OCI-LY3 (cell line): ENCODE results near the gene HOXC6.

ENCODE experiments used
- H2AFZ ChIP-seq: fragments of 200-600, 300-600 bp; shearing (Covaris generic); 2 replicates; pipeline ENCODE4 v1.6.0; 2014; ENCODE audit warnings: antibody characterized with exemption, low read depth, low read length
- H3K27ac ChIP-seq: fragments of 200-600, 300-600 bp; sonication (generic); 2 replicates; pipeline ENCODE4 v1.5.1; 2014; ENCODE audit warnings: mild to moderate bottlenecking, low read length, moderate library complexity, mixed read lengths
- H3K27me3 ChIP-seq: fragments of 200-600, 300-600 bp; sonication (generic); 2 replicates; pipeline ENCODE4 v1.6.1; 2014; ENCODE audit warnings: low read depth, low read length, mixed read lengths
- H3K36me3 ChIP-seq: fragments of 200-600, 300-600 bp; sonication (generic); replicated peaks from 2 replicates; pipeline ENCODE3; 2014; ENCODE audit warnings: low read depth, low read length, mixed read lengths
- H3K4me1 ChIP-seq: fragments of 300-600, 200-600 bp; sonication (generic); 2 replicates; pipeline ENCODE4 v1.6.1; 2014; ENCODE audit warnings: low read length, mixed read lengths
- H3K4me2 ChIP-seq: fragments of 200-600, 300-600 bp; sonication (generic); 2 replicates; pipeline ENCODE4 v1.6.1; 2014; ENCODE audit warnings: low read length, mixed read lengths
- H3K4me3 ChIP-seq: fragments of 300-600, 200-600 bp; sonication (generic); 2 replicates; pipeline ENCODE4 v1.5.1; 2014; ENCODE audit warnings: antibody characterized with exemption, mild to moderate bottlenecking, low read length, moderate library complexity
- H3K79me2 ChIP-seq: fragments of 300-600, 200-600 bp; shearing (Covaris generic); 2 replicates; pipeline ENCODE4 v1.6.1; 2014; ENCODE audit warnings: mild to moderate bottlenecking, low read length, mixed read lengths
- H3K9ac ChIP-seq: fragments of 300-600, 200-600 bp; shearing (Covaris generic); 2 replicates; pipeline ENCODE4 v1.6.0; 2014; ENCODE audit warnings: mild to moderate bottlenecking, low read length, moderate library complexity
- H3K9me3 ChIP-seq: fragments of 200-600, 300-600 bp; shearing (Covaris generic); 2 replicates; pipeline ENCODE4 v1.6.1; 2014; ENCODE audit warnings: low read length, mixed read lengths; ENCODE audit not compliant: insufficient read depth
- H4K20me1 ChIP-seq: fragments of 200-600, 300-600 bp; sonication (generic); 2 replicates; pipeline ENCODE4 v1.6.1; 2016; ENCODE audit warnings: low read length, mixed read lengths; ENCODE audit not compliant: insufficient read depth
- EZH2phosphoT487 ChIP-seq: fragments of 200-600 bp; shearing (Covaris generic); IDR thresholded peaks from 2 replicates; pipeline ENCODE4 v1.6.1; 2018; ENCODE audit warnings: antibody characterized with exemption, mixed run types, low read depth
- TF ChIP-seq, protein P1 (sequence below): fragments of 200-600, 300-600 bp; sonication (generic); IDR thresholded peaks from 2 replicates; pipeline ENCODE4 v1.5.1; 2014; ENCODE audit warnings: antibody characterized with exemption, low read length, low read depth

HOXC6 gene

DNA sequence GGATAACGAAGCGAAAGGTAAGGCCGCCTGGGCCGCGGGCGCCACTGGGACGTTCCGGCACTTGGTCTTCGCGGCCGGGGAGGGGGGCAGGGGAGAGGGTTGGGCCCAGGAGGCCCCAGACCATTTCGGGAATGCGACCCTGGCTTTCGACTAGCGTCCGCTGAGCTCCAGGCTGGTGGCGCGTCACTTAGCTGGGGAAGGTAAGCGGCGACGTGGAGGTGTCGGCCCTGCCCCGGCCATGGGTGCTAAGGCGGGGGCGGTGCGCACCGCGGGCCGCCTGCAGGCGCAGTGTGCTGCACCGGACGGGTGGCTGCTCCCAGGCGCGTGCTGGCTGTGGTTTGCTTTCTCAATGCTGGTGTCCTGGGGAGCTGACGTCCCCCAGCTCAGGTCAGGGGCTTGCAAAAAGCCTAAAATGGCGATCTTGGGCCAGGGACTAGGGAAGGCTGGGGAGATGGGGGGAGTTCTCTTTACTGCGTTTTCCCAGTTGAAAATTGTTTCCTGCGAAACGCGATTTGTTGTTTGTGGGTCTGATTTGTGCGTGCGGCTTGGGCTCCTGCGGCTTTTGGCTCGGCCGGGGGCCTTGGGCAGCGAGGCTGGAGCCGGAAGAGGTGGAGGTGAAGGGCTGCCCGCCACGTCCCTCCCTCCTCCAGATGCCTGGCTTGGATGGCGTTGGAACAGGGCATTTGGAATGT is 42.1 kb upstream of the HOXC6 start:
- peaks cover 61% of the 10 kb centered on the region for H3K4me1 ChIP-seq
- TF ChIP-seq EZH2phosphoT487: no peak
- TF ChIP-seq, protein P1, sequence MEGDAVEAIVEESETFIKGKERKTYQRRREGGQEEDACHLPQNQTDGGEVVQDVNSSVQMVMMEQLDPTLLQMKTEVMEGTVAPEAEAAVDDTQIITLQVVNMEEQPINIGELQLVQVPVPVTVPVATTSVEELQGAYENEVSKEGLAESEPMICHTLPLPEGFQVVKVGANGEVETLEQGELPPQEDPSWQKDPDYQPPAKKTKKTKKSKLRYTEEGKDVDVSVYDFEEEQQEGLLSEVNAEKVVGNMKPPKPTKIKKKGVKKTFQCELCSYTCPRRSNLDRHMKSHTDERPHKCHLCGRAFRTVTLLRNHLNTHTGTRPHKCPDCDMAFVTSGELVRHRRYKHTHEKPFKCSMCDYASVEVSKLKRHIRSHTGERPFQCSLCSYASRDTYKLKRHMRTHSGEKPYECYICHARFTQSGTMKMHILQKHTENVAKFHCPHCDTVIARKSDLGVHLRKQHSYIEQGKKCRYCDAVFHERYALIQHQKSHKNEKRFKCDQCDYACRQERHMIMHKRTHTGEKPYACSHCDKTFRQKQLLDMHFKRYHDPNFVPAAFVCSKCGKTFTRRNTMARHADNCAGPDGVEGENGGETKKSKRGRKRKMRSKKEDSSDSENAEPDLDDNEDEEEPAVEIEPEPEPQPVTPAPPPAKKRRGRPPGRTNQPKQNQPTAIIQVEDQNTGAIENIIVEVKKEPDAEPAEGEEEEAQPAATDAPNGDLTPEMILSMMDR: no peak
- no peak overlapping the region for H2AFZ ChIP-seq
- H4K20me1 ChIP-seq: no peaks in the 10 kb centered on the region
- no peak overlapping the region for H3K27ac ChIP-seq
- H3K79me2 ChIP-seq: no peaks in the 10 kb centered on the region
- no peak overlapping the region for H3K4me2 ChIP-seq
- no peak overlapping the region for H3K4me3 ChIP-seq
- no peaks in the 10 kb centered on the region for H3K36me3 ChIP-seq
- no peaks in the 10 kb centered on the region for H3K9me3 ChIP-seq
- H3K9ac ChIP-seq: no peak overlapping the region
- H3K27me3 ChIP-seq: 0 out of 2 replicates have a peak, but pooled peaks cover 7% of the 10 kb centered on the region

DNA sequence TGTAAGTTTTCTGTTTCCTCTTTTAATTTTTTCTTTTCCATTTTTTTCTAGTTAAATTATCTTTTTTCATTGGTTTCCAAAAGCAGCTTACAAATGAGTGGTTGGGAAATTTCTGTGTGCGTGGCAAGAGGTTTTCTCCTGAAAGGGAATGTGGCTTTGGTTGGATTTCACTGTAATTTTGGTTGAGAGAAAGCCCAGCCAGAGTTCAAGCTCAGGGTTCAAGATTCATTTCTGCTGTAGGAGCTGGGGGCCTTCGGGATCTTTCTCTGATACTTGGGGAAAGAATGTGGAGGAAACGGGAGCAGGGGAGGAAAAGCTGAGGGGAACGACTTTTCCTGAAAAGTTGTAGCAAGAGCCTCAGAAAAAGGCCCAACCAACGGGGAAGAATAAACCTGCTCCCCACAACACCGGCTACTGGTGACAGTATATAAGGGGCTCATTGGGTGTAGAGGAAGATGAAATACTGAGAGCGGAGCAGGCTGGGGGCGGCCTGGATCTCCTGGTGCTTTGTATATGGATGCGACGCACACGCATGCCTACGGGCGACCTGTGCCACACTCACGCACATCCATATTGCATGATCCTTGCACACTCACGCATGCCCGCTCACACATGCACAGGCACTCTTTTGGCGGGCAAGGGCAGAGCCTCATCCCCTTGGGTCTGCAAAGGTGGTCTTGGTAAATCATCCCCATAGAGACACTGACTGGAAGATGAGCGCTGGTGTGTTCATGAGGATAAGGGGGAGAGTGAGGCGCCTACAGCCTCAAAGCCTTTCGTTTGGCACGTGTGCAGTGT is 41.4 kb upstream of the HOXC6 start:
- Histone ChIP-seq H3K9ac (no peak overlapping the region), H3K27me3 (0 out of 2 replicates have a peak, but pooled peaks cover 8% of the 10 kb centered on the region), H3K4me1 (peaks cover 61% of the 10 kb centered on the region), H2AFZ (no peak overlapping the region), H3K27ac (no peak overlapping the region), H3K9me3 (no peaks in the 10 kb centered on the region), H3K36me3 (no peaks in the 10 kb centered on the region), H3K4me3 (no peak overlapping the region), H3K4me2 (no peak overlapping the region), H3K79me2 (no peaks in the 10 kb centered on the region), H4K20me1 (no peaks in the 10 kb centered on the region)
- no peak for TF ChIP-seq EZH2phosphoT487
- TF ChIP-seq, protein P1: no peak

DNA sequence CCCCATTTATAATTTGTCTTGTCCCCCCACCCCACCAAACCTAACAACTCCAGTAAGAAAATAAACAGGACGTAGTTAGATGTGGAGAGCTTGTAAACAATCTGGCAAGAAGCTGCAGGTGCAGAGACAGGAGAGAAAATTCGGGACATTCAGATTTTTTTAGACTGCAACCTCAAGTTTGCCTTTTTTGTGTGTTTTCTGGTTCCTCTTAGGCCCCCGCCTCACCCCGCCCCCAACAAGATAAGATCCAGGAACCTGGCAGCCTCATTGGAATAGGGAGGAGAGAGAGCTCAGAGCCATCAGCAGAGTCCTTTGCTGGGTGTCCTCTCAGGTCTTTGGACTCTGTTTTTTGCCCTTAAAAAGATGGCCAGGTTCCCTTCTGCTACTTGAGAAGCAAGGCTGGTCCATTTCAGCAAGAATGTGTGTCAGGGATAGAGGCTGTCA is 40.4 kb upstream of the HOXC6 start:
- Histone ChIP-seq H3K4me3 (no peak overlapping the region), H3K4me1 (peaks cover 68% of the 10 kb centered on the region), H3K9me3 (no peaks in the 10 kb centered on the region), H3K79me2 (no peaks in the 10 kb centered on the region), H3K27me3 (0 out of 2 replicates have a peak, but pooled peaks cover 8% of the 10 kb centered on the region), H3K4me2 (peak overlapping the region; percentile 99; the same call in 1 of the 2 replicates), H3K9ac (no peak overlapping the region), H2AFZ (no peak overlapping the region), H3K27ac (no peak overlapping the region), H3K36me3 (no peaks in the 10 kb centered on the region), H4K20me1 (no peaks in the 10 kb centered on the region)
- TF ChIP-seq, protein P1: no peak
- no peak for TF ChIP-seq EZH2phosphoT487

DNA sequence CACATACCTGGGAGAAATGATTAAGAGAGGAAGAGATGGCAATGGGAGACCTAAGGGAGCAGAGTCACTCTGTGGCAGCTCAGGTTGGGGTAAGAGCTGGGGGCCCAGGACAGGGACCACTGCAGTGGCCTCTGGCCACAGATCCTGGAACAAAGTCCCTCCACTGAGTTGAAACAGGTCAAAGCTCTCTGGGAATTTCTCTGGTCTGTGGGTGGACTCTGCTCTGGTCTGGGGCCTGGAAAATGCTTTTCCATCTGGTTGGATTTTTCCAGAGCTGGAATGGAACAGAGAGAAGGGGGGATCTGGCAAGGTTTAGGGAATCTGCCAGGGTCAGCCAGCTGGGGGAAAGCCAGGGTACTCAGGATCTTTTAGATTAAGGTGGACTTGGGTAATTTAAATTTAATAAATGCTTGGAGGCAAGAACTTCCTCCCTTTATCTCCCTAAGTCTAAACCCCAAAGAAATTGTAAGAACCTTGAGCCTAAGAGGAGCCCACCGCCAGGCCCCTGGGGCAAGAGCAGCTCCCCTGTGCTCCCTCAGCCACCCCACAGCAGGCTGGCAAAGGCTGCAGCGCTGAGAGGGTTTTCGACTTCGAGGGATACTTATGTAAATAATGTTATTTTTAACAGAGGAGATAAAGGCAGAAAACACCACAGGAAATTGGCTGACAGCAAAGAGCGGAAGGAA is 39.6 kb upstream of the HOXC6 start:
- peak overlapping the region; percentile 99 for H3K4me2 ChIP-seq
- 0 out of 2 replicates have a peak, but pooled peaks cover 8% of the 10 kb centered on the region for H3K27me3 ChIP-seq

More for the DNA sequence above, 39.6 kb upstream of the HOXC6 start:
- peak overlapping the region; percentile 31 for H3K9ac ChIP-seq
- H3K4me3 ChIP-seq: peak overlapping the region; percentile 77
- peaks cover 75% of the 10 kb centered on the region for H3K4me1 ChIP-seq
- H3K36me3 ChIP-seq: no peaks in the 10 kb centered on the region
- TF ChIP-seq, protein P1: no peak
- no peak for TF ChIP-seq EZH2phosphoT487
- no peaks in the 10 kb centered on the region for H3K79me2 ChIP-seq
- no peaks in the 10 kb centered on the region for H4K20me1 ChIP-seq
- peak overlapping the region; percentile 58 for H3K27ac ChIP-seq
- no peak overlapping the region for H2AFZ ChIP-seq
- H3K9me3 ChIP-seq: no peaks in the 10 kb centered on the region
